ENCODE measurements around the gene OR6X1.

- no peak for TF ChIP-seq CTCF (optimal IDR thresholded peaks at IDR 0.05 in 1 of 3, IDR thresholded peaks at IDR 0.05 in 1 of 3, conservative IDR thresholded peaks at IDR 0.05 in 1 of 3; ENCODE audit: extremely low read depth in 1 of 3, insufficient read depth in 2 of 3, low read length in 3 of 3)
- no peak for TF ChIP-seq EZH2 (IDR thresholded peaks at IDR 0.05; ENCODE audit: low read length)
Measured at GRCh38 chr11:123740787-123741158, 13.5 kb downstream of the OR6X1 start.

Data from keratinocyte (primary cell).